DMS53 treated with DMSO at 0.1 percent for 48 hours (cell line): ENCODE results near the gene ADAMTS13.

Source experiments
- DNase-seq: peaks from one replicate; lab custom pipeline; 2025; ENCODE audit not compliant: unreplicated experiment; lab: John Stamatoyannopoulos, UW

Gene ADAMTS13

GRCh38 chr9:133470988-133471387, 48.8 kb downstream of the ADAMTS13 start:
- no peak for DNase-seq

- no peak for DNase-seq
These were observed 49.5 kb downstream of the ADAMTS13 start for GRCh38 chr9:133471551-133472276.

- DNase-seq, result no peak
These were observed 50.1 kb downstream of the ADAMTS13 start for GRCh38 chr9:133472277-133472645.

- DNase-seq, result no peak
These were observed 50.7 kb downstream of the ADAMTS13 start for GRCh38 chr9:133472753-133473378.

- DNase-seq, result no peak
These were observed 51.6 kb downstream of the ADAMTS13 start for GRCh38 chr9:133473743-133474142.

- no peak for DNase-seq
These were observed 52.0 kb downstream of the ADAMTS13 start for GRCh38 chr9:133474215-133474614.

GRCh38 chr9:133474853-133475252, 52.7 kb downstream of the ADAMTS13 start:
- DNase-seq, result no peak

- DNase-seq, result no peak
These were observed 53.3 kb downstream of the ADAMTS13 start for GRCh38 chr9:133475292-133476012.

- DNase-seq, result no peak
These were observed 54.1 kb downstream of the ADAMTS13 start for GRCh38 chr9:133476036-133476931.

GRCh38 chr9:133476941-133477340, 54.8 kb downstream of the ADAMTS13 start:
- DNase-seq, result no peak

GRCh38 chr9:133477461-133477860, 55.3 kb downstream of the ADAMTS13 start:
- DNase-seq, result no peak

- no peak for DNase-seq
These were observed 56.1 kb downstream of the ADAMTS13 start for GRCh38 chr9:133477992-133478850.

GRCh38 chr9:133478851-133479711, 56.9 kb downstream of the ADAMTS13 start, which contains the start of gene SLC2A6:
TSS of gene SLC2A6 (minus strand) at chr9:133479099. CDS start at chr9:133479059, 40 bp downstream.
- peak; percentile 75 for DNase-seq

- no peak for DNase-seq
These were observed 61.4 kb downstream of the ADAMTS13 start for GRCh38 chr9:133483611-133484010.

- no peak for DNase-seq
These were observed 62.7 kb downstream of the ADAMTS13 start for GRCh38 chr9:133484671-133485437.

GRCh38 chr9:133485531-133486260, 63.5 kb downstream of the ADAMTS13 start:
- DNase-seq, result peak; percentile 61

- DNase-seq, result no peak
These were observed 65.2 kb downstream of the ADAMTS13 start for GRCh38 chr9:133487331-133487725.
